HUDEP-2 (cell line): ENCODE data around the gene CDH11.

Source experiments
- DNase-seq, 76 experiments: peaks; one replicate each; lab custom pipeline; 2025; ENCODE audit not compliant: unreplicated experiment in 76 of 76; lab: John Stamatoyannopoulos, UW

CDH11 gene

DNA sequence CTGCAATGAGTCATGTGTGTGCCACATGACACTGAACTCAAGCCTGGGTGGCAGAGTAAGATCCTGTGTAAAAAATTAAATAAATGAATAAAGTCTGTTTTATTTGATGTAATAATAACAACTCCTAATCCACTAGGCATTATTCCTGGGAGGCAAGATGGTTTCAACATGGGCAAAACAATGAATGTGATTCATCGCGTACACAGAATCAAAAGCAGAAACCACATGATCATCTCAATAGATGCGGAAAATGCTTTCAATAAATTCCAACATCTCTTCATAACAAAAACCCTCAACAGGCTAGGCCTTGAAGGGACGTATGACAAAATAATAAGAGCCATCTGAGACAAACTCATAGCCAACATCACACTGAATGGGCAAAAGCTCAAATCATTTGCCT is 195.4 kb downstream of the CDH11 start:
- no peak for DNase-seq

DNA sequence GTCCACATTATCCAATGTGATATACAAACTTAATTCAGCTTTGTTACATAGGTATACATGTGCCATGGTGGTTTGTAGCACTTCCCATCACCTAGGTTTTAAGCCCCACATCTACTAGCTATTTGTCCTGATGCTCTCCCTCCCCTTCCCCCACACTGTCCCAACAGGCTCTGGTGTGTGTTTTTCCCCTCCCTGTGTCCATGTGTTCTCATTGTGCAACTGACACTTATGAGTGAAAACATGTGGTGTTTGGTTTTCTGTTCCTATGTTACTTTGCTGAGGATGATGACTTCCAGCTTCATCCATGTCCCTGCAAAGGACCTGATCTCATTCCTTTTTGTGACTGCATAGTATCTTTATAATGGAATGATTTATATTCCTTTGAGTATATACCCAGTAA is 196.7 kb downstream of the CDH11 start:
- no peak for DNase-seq

DNA sequence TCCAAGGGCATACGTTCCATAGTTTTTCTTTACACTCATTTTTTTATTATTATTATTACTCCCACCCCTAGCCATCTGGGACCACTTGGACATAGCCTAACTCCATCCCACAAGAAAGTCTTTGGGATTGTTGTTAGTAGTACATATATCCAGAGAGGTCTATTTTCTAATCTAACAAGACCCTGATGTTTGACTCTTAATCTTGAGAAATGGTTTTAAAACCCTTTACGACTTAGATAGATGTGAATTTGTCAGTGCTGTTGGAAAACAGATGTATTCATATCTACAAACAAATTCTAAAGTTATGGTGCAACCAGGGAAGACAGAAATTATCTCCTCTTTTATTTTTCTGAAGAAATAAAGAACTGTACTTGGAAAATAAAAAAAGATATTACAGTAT is 197.8 kb downstream of the CDH11 start:
- DNase-seq, result no peak

GRCh38 chr16:64919929-64920607 is 201.8 kb downstream of the CDH11 start:
- no peak for DNase-seq

DNA sequence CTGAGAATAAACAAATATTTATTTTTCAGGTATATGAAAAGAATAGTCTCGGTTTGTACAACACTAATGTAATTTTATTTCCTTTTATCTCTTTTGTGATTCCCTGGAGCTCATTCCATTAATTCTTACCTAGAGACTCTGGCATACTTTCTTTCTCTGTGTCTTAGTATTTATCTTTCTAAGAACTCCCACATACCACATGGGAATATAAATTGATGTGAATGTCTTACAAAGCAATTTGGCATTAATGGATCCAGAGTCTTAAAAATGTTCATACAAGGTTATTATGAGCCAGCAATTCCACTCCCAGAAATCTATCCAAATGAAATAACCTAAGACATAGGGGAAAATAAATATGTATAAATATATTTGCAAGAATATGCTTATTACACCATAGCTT is 202.7 kb downstream of the CDH11 start:
- DNase-seq, result no peak

DNA sequence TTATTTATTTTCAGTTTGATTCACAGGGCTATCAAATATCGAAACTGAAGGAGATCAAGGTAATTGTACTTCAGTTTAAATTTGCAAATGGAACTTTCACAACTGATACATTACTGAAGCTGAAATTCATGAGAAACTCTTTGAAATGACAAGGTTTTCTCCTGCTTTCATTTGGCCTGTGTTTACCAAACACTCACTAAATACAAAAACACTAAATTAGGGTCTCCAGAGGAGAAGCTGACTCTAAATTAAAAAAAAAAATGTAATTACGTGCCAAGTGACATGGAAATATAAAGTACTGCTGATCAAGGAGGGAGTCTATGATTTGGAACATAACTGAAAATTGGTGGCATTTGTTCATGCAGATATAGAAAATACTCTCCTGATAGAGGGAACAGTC is 205.8 kb downstream of the CDH11 start:
- DNase-seq, result no peak

DNA sequence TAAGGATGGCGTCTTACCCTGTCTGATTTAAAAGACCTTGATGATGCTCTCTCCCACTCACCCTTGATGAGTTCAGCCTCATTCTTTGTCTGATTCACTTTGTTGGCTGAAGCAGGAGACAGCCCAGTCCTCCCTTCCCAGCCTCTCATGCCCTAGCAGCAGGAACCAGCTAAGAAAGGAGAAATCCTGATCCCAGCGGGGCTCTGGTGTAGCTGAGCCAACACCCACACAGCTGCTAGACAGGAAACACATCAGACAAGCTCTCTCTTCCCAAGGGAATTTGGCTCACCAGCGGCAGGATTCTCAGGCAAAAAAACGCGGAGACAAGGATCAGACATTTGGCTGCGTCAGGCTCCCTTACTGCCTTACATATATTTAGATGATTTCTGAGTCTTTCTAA is 211.5 kb downstream of the CDH11 start:
- no peak for DNase-seq

DNA sequence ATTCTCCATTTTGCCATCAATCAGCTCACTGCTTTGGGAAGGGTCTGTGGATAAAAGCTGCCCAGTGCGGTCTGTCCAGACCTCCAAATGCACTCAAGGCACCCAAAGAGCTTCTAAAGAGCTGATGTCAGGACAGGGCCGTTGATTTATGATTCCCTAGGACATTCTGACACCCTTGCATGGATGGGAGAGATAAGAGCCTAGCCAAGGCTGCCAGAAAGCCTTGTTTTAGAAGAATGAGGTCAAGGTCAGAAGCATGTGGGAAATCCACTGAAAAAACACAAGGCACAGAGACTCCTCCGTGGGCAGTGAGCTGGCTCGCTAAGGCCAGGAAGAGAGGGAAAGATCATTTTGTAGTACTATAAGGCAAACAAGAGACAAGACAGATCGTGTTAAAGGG is 214.0 kb downstream of the CDH11 start:
- DNase-seq, result no peak

- no peak for DNase-seq
Observed at GRCh38 chr16:64903770-64904169, 218.1 kb downstream of the CDH11 start.

- DNase-seq, result no peak
Observed at GRCh38 chr16:64900517-64900916, 221.3 kb downstream of the CDH11 start.

DNA sequence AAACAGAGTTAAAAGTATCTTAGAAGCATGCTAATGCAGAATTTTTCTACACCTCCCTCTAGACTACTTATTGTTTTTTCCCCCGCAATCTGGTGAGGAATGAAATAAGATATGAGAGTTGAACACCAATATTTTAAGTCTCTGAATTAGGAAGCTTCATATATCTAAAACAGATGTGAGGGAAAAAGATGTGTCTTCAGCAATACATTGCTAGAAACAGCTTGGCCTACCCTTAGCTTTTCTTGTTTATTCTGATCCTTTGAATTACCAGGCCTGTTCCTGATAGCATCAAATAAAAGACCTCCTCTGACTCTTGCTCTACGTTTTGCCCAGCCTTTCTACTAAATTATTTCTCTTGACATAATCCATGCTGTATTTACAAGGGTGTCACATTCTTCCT is 221.8 kb downstream of the CDH11 start:
- no peak for DNase-seq

- DNase-seq, result no peak
Observed at GRCh38 chr16:64898159-64898558, 223.7 kb downstream of the CDH11 start.
